Activated T-helper 17 cell treated with anti-CD3 and anti-CD28 coated beads, Interleukin-2, amount 50 U/mL, for 72 hours (primary cell): ENCODE data around the gene TFAP2E. TPM values are rescaled to one million over a fixed set of nuclear protein-coding genes. Genes with fewer than 3 reads are reported as not detected.

Source experiments
- ATAC-seq: fragments of 150-1000 bp; cut with Tn5 transposase; replicated peaks from 2 replicates; pipeline ENCODE4 v1.10.0; 2021; ENCODE audit warnings: mild to moderate bottlenecking, moderate library complexity
- H3K27ac Mint-ChIP-seq: one replicate; pipeline ENCODE4 v1.8.0; 2022; ENCODE audit warnings: mixed read lengths
- H3K27me3 Mint-ChIP-seq: one replicate; pipeline ENCODE4 v1.8.0; 2022; ENCODE audit warnings: mixed read lengths
- H3K36me3 Mint-ChIP-seq: one replicate; pipeline ENCODE4 v1.8.0; 2022; ENCODE audit warnings: low read depth, mild to moderate bottlenecking, mixed read lengths
- H3K4me1 Mint-ChIP-seq: one replicate; pipeline ENCODE4 v1.8.0; 2022; ENCODE audit warnings: mixed read lengths
- H3K4me3 Mint-ChIP-seq: one replicate; pipeline ENCODE4 v1.8.0; 2022; ENCODE audit warnings: mild to moderate bottlenecking, mixed read lengths
- H3K9me3 Mint-ChIP-seq: one replicate; pipeline ENCODE4 v1.8.0; 2022; ENCODE audit warnings: mixed read lengths
- total RNA-seq, 2 donors: library from RNA; stranded (reverse); gene quantifications; one replicate each; pipeline ENCODE4 v1.2.3, GENCODE V29; 2022

Gene TFAP2E
- total RNA-seq, 2 donors from 2014 or later, result 0.97 to 4.5 TPM

- Mint-ChIP-seq H3K9me3 (no peaks in the 10 kb centered on the region), H3K4me1 (peaks cover 30% of the 10 kb centered on the region), H3K27me3 (no peaks in the 10 kb centered on the region), H3K36me3 (peaks cover 73% of the 10 kb centered on the region), H3K4me3 (peak overlapping the region; percentile 43), H3K27ac (peak overlapping the region; percentile 50)
- ATAC-seq, result no peak
These were observed 11.0 kb upstream of the TFAP2E start for GRCh38 chr1:35561972-35562680.

- Mint-ChIP-seq H3K4me3 (no peak overlapping the region), H3K9me3 (no peaks in the 10 kb centered on the region), H3K27ac (peak overlapping the region; percentile 83), H3K4me1 (peaks cover 30% of the 10 kb centered on the region), H3K27me3 (no peaks in the 10 kb centered on the region), H3K36me3 (peaks cover 66% of the 10 kb centered on the region)
- no peak for ATAC-seq
These were observed 9.9 kb upstream of the TFAP2E start for GRCh38 chr1:35563166-35563565.

GRCh38 chr1:35564037-35564883 lies 8.9 kb upstream of the TFAP2E start:
- H3K27ac Mint-ChIP-seq, result peak overlapping the region; percentile 83
- H3K9me3 Mint-ChIP-seq, result no peaks in the 10 kb centered on the region
- ATAC-seq, result peak; percentile 84
- peaks cover 59% of the 10 kb centered on the region for H3K36me3 Mint-ChIP-seq
- H3K27me3 Mint-ChIP-seq, result no peaks in the 10 kb centered on the region
- H3K4me1 Mint-ChIP-seq, result peaks cover 32% of the 10 kb centered on the region
- H3K4me3 Mint-ChIP-seq, result peak overlapping the region; percentile 36

GRCh38 chr1:35564884-35565741 lies 8.0 kb upstream of the TFAP2E start:
- H3K36me3 Mint-ChIP-seq, result peaks cover 52% of the 10 kb centered on the region
- peak overlapping the region; percentile 83 for H3K27ac Mint-ChIP-seq
- no peak overlapping the region for H3K4me3 Mint-ChIP-seq
- H3K27me3 Mint-ChIP-seq, result no peaks in the 10 kb centered on the region
- no peaks in the 10 kb centered on the region for H3K9me3 Mint-ChIP-seq
- peaks cover 25% of the 10 kb centered on the region for H3K4me1 Mint-ChIP-seq
- ATAC-seq, result no peak

- Mint-ChIP-seq H3K27ac (no peak overlapping the region), H3K4me3 (no peak overlapping the region), H3K4me1 (peaks cover 25% of the 10 kb centered on the region), H3K9me3 (no peaks in the 10 kb centered on the region), H3K27me3 (no peaks in the 10 kb centered on the region), H3K36me3 (peaks cover 52% of the 10 kb centered on the region)
- no peak for ATAC-seq
These were observed 7.4 kb upstream of the TFAP2E start for GRCh38 chr1:35565742-35566133.

- no peaks in the 10 kb centered on the region for H3K9me3 Mint-ChIP-seq
- ATAC-seq, result no peak
- peak overlapping the region; percentile 12 for H3K27ac Mint-ChIP-seq
- H3K4me1 Mint-ChIP-seq, result peaks cover 12% of the 10 kb centered on the region
- no peaks in the 10 kb centered on the region for H3K27me3 Mint-ChIP-seq
- H3K36me3 Mint-ChIP-seq, result peaks cover 31% of the 10 kb centered on the region
- no peak overlapping the region for H3K4me3 Mint-ChIP-seq
These were observed 5.1 kb upstream of the TFAP2E start for GRCh38 chr1:35567947-35568558.

- H3K9me3 Mint-ChIP-seq, result no peaks in the 10 kb centered on the region
- peaks cover 12% of the 10 kb centered on the region for H3K4me1 Mint-ChIP-seq
- H3K36me3 Mint-ChIP-seq, result peaks cover 22% of the 10 kb centered on the region
- no peak overlapping the region for H3K27ac Mint-ChIP-seq
- ATAC-seq, result peak; percentile 57
- H3K4me3 Mint-ChIP-seq, result no peak overlapping the region
- no peaks in the 10 kb centered on the region for H3K27me3 Mint-ChIP-seq
These were observed 4.1 kb upstream of the TFAP2E start for GRCh38 chr1:35568975-35569395.

- Mint-ChIP-seq H3K27me3 (no peaks in the 10 kb centered on the region), H3K9me3 (no peaks in the 10 kb centered on the region), H3K27ac (no peak overlapping the region), H3K36me3 (peaks cover 12% of the 10 kb centered on the region), H3K4me3 (no peak overlapping the region), H3K4me1 (peaks cover 4% of the 10 kb centered on the region)
- ATAC-seq, result no peak
These were observed 3.2 kb upstream of the TFAP2E start for GRCh38 chr1:35569936-35570335.

GRCh38 chr1:35570589-35571137 lies 2.5 kb upstream of the TFAP2E start:
- ATAC-seq, result no peak
- H3K36me3 Mint-ChIP-seq, result peaks cover 12% of the 10 kb centered on the region
- H3K4me1 Mint-ChIP-seq, result peaks cover 4% of the 10 kb centered on the region
- no peaks in the 10 kb centered on the region for H3K9me3 Mint-ChIP-seq
- no peak overlapping the region for H3K4me3 Mint-ChIP-seq
- H3K27ac Mint-ChIP-seq, result no peak overlapping the region
- H3K27me3 Mint-ChIP-seq, result no peaks in the 10 kb centered on the region

GRCh38 chr1:35571263-35571662 lies 1.9 kb upstream of the TFAP2E start:
- Mint-ChIP-seq H3K4me3 (no peak overlapping the region), H3K27ac (no peak overlapping the region), H3K4me1 (peaks cover 4% of the 10 kb centered on the region), H3K9me3 (no peaks in the 10 kb centered on the region), H3K36me3 (peaks cover 10% of the 10 kb centered on the region), H3K27me3 (no peaks in the 10 kb centered on the region)
- no peak for ATAC-seq

GRCh38 chr1:35572296-35572695 lies 818 bp upstream of the TFAP2E start:
- H3K27me3 Mint-ChIP-seq, result no peaks in the 10 kb centered on the region
- no peak overlapping the region for H3K27ac Mint-ChIP-seq
- no peak overlapping the region for H3K4me3 Mint-ChIP-seq
- H3K4me1 Mint-ChIP-seq, result peaks cover 4% of the 10 kb centered on the region
- H3K36me3 Mint-ChIP-seq, result no peaks in the 10 kb centered on the region
- no peak for ATAC-seq
- no peaks in the 10 kb centered on the region for H3K9me3 Mint-ChIP-seq

- no peaks in the 10 kb centered on the region for H3K9me3 Mint-ChIP-seq
- ATAC-seq, result no peak
- no peak overlapping the region for H3K27ac Mint-ChIP-seq
- H3K36me3 Mint-ChIP-seq, result no peaks in the 10 kb centered on the region
- H3K27me3 Mint-ChIP-seq, result no peaks in the 10 kb centered on the region
- H3K4me3 Mint-ChIP-seq, result no peak overlapping the region
- peaks cover 9% of the 10 kb centered on the region for H3K4me1 Mint-ChIP-seq
These were observed 1.1 kb downstream of the TFAP2E start for GRCh38 chr1:35574125-35574654.

GRCh38 chr1:35574655-35575415 lies 1.7 kb downstream of the TFAP2E start:
- H3K36me3 Mint-ChIP-seq, result no peaks in the 10 kb centered on the region
- ATAC-seq, result no peak
- H3K9me3 Mint-ChIP-seq, result no peaks in the 10 kb centered on the region
- peaks cover 9% of the 10 kb centered on the region for H3K4me1 Mint-ChIP-seq
- no peak overlapping the region for H3K27ac Mint-ChIP-seq
- peak overlapping the region; percentile 95 for H3K4me3 Mint-ChIP-seq
- no peaks in the 10 kb centered on the region for H3K27me3 Mint-ChIP-seq
